Progenitor cell of endocrine pancreas (in vitro differentiated cells): ENCODE measurements around the gene TMTC4. TPM values are rescaled to one million over a fixed set of nuclear protein-coding genes. Genes with fewer than 3 reads are reported as not detected.

Source experiments
- DNase-seq: peaks from one replicate; pipeline ENCODE4 v3.0.0; 2021; ENCODE audit warnings: low spot score; ENCODE audit not compliant: unreplicated experiment
- H3K27ac Mint-ChIP-seq: 2 replicates; pipeline ENCODE4 v1.8.0; 2021; ENCODE audit warnings: mild to moderate bottlenecking, moderate library complexity, mixed read lengths
- H3K27me3 Mint-ChIP-seq: 2 replicates; pipeline ENCODE4 v1.8.0; 2021; ENCODE audit warnings: mixed read lengths
- H3K36me3 Mint-ChIP-seq: 2 replicates; pipeline ENCODE4 v1.8.0; 2022; ENCODE audit warnings: mixed read lengths; ENCODE audit not compliant: insufficient read depth
- H3K4me1 Mint-ChIP-seq: 2 replicates; pipeline ENCODE4 v1.8.0; 2021; ENCODE audit warnings: low read depth, mixed read lengths
- H3K4me3 Mint-ChIP-seq: 2 replicates; pipeline ENCODE4 v1.8.0; 2021; ENCODE audit warnings: low read depth, mild to moderate bottlenecking, moderate library complexity, mixed read lengths
- H3K9me3 Mint-ChIP-seq: 2 replicates; pipeline ENCODE4 v1.8.0; 2021; ENCODE audit warnings: low read depth, mixed read lengths
- CTCF ChIP-seq: fragments of 200-600 bp; sonication (generic); IDR thresholded peaks from one replicate; pipeline ENCODE4 v1.5.0; 2021; ENCODE audit warnings: antibody characterized with exemption, mild to moderate bottlenecking; ENCODE audit not compliant: unreplicated experiment
- total RNA-seq: library from RNA; stranded (reverse); gene quantifications from 2 replicates; pipeline ENCODE4 v1.2.1, GENCODE V29; 2021

TMTC4 gene
- total RNA-seq, 1 donor from 2014 or later: 52.7 TPM

GRCh38 chr13:100559886-100560285, 114.7 kb downstream of the TMTC4 start:
- H3K27ac Mint-ChIP-seq: no peak overlapping the region
- H3K9me3 Mint-ChIP-seq: no peaks in the 10 kb centered on the region
- no peak for TF ChIP-seq CTCF
- no peaks in the 10 kb centered on the region for H3K36me3 Mint-ChIP-seq
- no peaks in the 10 kb centered on the region for H3K27me3 Mint-ChIP-seq
- H3K4me1 Mint-ChIP-seq: peaks cover 1% of the 10 kb centered on the region
- no peak for DNase-seq
- no peak overlapping the region for H3K4me3 Mint-ChIP-seq

Other genes with a start within 250 kb of the TMTC4 start
- 3.0 and 3.7 TPM in 2 replicates for gene GGACT, start 86.0 kb downstream of the TMTC4 start, total RNA-seq